PFSK-1 (cell line): Measurements from ENCODE around the gene KCNQ5.

Experiments used
- FOXP2 ChIP-seq: optimal IDR thresholded peaks from 2 replicates; pipeline ENCODE3; 2011; ENCODE audit warnings: borderline replicate concordance, control low read depth, inconsistent platforms; ENCODE audit not compliant: insufficient read depth; ENCODE audit errors: extremely low read length, extremely low read depth
- POLR2AphosphoS5 ChIP-seq: IDR thresholded peaks from 2 replicates; pipeline ENCODE4 v1.6.1; 2012; ENCODE audit warnings: low read depth, mild to moderate bottlenecking, control low read depth, low read length, moderate library complexity
- REST ChIP-seq, 2 experiments: IDR thresholded peaks; 2 replicates each; pipeline versions ENCODE4 v1.6.1 to v1.8.0; 2011 to 2012; ENCODE audit warnings: low read depth in 2 of 2, low read length in 2 of 2, control low read depth in 1 of 2, inconsistent platforms in 1 of 2, mild to moderate bottlenecking in 1 of 2, moderate library complexity in 1 of 2; ENCODE audit not compliant: insufficient read depth in 1 of 2
- SIN3A ChIP-seq: IDR thresholded peaks from 2 replicates; pipeline ENCODE4 v1.6.1; 2012; ENCODE audit warnings: mild to moderate bottlenecking, low read length, moderate library complexity, borderline replicate concordance; ENCODE audit not compliant: insufficient read depth
- TAF1 ChIP-seq: IDR thresholded peaks from 2 replicates; pipeline ENCODE4 v1.6.1; 2012; ENCODE audit warnings: low read length, control low read depth, borderline replicate concordance; ENCODE audit not compliant: insufficient read depth

KCNQ5 gene

GRCh38 chr6:73242001-73242400 lies 620.1 kb downstream of the KCNQ5 start:
- TF ChIP-seq SIN3A (no peak), TAF1 (no peak), REST (IDR thresholded peaks at IDR 0.05; ENCODE audit: insufficient read depth in 1 of 2, low read depth in 2 of 2, low read length in 2 of 2) (no peak), FOXP2 (no peak), POLR2AphosphoS5 (no peak)
